Measurements from ENCODE around the gene C1orf159. TPM values are rescaled to one million over a fixed set of nuclear protein-coding genes. Genes with fewer than 3 reads are reported as not detected.

Gene C1orf159
- total RNA-seq, 1 experiment from 2014 or later = 8.2 TPM

DNA sequence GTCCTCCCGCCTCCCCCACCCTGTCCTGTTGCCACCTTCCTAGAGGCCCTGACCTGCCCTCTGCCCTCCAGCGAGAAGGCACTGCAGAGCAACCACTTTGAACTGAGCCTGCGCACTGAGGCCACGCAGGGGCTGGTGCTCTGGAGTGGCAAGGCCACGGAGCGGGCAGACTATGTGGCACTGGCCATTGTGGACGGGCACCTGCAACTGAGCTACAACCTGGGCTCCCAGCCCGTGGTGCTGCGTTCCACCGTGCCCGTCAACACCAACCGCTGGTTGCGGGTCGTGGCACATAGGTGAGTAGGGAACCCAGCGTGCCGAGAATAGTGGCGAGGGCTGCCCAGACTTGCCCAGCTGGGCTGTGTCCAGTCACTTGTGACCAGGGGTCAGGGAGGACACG is 62.2 kb downstream of the C1orf159 start:
- DNase-seq (ENCODE audit: low spot score) = no peak

GRCh38 chr1:1053022-1053421 is 62.9 kb downstream of the C1orf159 start:
- DNase-seq (ENCODE audit: low spot score) = no peak

DNA sequence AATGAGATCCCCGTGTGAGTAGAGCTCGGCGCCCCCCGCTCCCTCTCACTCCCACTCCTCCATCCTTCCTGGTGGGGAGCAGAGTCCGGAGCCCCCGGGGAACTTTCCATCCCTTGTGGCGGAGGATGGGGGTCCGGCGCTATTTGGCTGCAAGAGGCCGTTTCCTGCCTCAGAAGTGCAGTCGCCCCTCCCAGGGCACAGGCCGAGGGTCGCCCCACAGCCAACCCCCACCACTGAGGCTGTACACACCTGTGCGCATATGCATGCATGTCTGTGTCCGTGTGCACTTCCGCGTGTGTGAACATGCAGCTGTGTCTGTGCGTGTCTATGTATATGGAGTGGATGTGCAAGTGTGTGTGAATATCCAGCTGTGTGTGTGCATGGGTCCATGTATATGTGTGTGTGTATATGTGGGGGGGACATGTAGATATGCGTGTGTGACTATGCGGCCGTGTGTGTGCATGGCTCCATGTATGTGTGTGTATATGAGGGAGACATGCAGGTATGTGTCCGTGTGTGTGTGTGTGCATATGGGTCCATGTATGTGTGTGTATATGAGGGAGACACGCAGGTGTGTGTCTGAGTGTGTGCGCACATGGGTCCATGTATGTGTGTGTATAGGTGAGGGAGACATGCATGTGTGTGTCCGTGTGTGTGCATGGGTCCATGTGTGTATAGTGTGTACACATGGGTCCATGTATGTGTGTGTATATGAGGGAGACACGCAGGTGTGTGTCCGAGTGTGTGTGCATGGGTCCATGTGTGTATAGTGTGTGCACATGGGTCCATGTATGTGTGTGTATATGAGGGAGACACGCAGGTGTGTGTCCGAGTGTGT is 63.7 kb downstream of the C1orf159 start:
- no peak for DNase-seq (ENCODE audit: low spot score)

- DNase-seq (ENCODE audit: low spot score) = no peak
Observed at GRCh38 chr1:1051127-1051810, 64.6 kb downstream of the C1orf159 start.

DNA sequence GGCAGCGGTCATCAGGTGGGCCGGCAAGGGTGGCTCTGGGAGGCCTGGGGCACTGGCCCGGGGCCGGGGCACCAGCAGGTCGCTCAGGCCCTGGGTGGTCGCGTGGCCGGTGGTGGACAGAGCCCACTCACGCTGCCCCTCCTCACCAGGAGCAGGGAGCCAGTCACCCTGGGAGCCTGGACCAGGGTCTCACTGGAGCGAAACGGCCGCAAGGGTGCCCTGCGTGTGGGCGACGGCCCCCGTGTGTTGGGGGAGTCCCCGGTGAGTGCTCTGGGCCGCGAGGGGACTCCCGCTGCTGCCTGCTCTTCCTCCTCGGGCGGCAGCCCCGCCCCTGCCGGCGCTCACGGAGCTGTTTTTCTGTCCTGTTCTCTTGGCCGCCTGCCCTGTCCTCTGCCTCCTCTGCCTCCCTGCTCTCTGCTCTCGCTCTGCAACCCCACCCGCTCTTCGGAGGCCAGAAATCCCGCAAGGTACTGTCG is 65.3 kb downstream of the C1orf159 start:
- DNase-seq (ENCODE audit: low spot score) = no peak

- DNase-seq (ENCODE audit: low spot score) = no peak
Observed at GRCh38 chr1:1049318-1050165, 66.3 kb downstream of the C1orf159 start.

GRCh38 chr1:1048765-1049164 is 67.1 kb downstream of the C1orf159 start:
- no peak for DNase-seq (ENCODE audit: low spot score)

GRCh38 chr1:1047963-1048362 is 67.9 kb downstream of the C1orf159 start:
- no peak for DNase-seq (ENCODE audit: low spot score)

DNA sequence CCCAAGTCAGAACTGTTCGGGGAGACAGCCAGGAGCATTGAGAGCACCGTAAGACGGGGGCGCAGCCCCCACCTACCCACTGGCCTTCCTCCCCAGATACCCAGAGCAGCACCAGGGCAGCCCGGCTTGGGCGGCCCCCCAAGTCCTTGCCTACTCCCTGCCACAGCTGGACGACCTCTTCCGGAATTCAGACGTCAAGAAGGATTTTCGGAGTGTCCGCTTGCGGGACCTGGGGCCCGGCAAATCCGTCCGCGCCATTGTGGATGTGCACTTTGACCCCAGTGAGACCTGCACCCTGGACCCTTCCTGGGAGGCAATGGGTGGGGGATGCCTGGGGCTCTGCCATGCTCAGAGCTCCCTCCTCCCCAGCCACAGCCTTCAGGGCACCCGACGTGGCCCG is 68.5 kb downstream of the C1orf159 start:
- DNase-seq (ENCODE audit: low spot score) = no peak

DNA sequence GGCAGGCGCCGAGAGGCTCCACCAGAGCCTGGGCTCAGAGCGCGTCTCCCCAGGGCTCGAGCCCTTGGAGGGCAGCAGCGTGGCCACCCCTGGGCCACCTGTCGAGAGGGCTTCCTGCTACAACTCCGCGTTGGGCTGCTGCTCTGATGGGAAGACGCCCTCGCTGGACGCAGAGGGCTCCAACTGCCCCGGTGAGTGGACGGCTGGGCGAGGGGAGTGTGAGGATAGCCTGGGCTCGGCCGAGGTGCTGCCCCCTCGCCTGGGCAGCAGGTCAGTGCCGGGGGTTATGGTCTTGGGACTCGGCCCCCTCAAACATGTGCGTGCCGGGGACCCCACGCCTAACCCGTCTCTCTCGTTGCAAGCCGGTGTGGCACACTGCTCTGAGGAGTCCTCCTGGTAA is 69.1 kb downstream of the C1orf159 start:
- DNase-seq (ENCODE audit: low spot score) = no peak

- DNase-seq (ENCODE audit: low spot score) = no peak
Observed at GRCh38 chr1:1046243-1046642, 69.6 kb downstream of the C1orf159 start.

- no peak for DNase-seq (ENCODE audit: low spot score)
Observed at GRCh38 chr1:1045129-1045528, 70.8 kb downstream of the C1orf159 start.

GRCh38 chr1:1044455-1045078 is 71.3 kb downstream of the C1orf159 start:
- DNase-seq (ENCODE audit: low spot score) = no peak

DNA sequence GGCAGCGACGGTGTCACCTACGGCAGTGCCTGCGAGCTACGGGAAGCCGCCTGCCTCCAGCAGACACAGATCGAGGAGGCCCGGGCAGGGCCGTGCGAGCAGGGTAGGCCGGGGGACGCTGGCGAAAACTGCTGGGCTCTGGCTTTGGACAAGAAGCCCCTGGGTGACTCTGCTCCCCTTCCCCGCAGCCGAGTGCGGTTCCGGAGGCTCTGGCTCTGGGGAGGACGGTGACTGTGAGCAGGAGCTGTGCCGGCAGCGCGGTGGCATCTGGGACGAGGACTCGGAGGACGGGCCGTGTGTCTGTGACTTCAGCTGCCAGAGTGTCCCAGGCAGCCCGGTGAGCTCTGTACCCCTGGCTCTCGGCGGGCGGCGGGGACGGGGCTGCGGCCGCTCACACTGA is 72.0 kb downstream of the C1orf159 start:
- DNase-seq (ENCODE audit: low spot score) = no peak

DNA sequence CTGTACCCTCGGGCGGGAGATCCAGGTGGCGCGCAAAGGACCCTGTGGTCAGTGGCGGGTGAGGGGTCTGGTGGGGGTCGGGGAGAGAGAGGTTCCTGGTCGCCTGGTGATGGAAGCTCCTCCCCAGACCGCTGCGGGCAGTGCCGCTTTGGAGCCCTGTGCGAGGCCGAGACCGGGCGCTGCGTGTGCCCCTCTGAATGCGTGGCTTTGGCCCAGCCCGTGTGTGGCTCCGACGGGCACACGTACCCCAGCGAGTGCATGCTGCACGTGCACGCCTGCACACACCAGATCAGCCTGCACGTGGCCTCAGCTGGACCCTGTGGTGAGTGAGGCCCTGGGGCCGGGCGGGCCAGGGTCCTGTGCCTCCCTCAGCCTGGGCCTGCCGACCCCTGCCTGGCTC is 72.5 kb downstream of the C1orf159 start:
- DNase-seq (ENCODE audit: low spot score) = no peak

DNA sequence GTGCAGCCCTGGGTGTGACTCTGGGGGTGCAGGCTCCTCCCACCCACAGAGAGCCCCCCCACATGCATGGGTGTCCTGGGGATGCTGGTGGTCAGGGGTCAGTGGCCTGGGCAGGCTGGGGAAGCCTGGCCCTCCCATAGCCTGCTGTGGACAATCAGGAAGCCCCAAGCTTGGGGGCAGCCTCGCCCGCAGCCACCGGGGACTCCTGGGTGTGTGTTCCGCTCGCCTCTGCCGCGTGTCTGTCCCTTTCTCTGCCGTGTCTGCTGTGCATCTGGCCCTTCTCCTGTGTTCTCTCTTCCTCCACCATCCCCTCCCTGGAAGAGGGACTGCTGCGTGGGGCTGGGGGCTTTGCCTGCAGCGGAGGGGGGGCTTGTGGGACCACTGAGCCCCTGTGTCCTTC is 73.1 kb downstream of the C1orf159 start:
- no peak for DNase-seq (ENCODE audit: low spot score)

GRCh38 chr1:1041873-1042272 is 74.0 kb downstream of the C1orf159 start:
- DNase-seq (ENCODE audit: low spot score) = no peak

DNA sequence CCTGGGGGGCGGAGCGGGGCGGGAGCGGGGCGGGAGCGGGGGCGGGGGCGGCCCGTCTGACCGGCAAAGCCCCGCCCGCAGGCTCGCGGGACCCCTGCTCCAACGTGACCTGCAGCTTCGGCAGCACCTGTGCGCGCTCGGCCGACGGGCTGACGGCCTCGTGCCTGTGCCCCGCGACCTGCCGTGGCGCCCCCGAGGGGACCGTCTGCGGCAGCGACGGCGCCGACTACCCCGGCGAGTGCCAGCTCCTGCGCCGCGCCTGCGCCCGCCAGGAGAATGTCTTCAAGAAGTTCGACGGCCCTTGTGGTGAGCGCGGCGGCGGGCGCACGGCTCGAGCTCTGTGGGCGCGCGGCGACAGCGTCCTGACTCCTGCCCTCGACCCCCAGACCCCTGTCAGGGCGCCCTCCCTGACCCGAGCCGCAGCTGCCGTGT is 74.8 kb downstream of the C1orf159 start:
- DNase-seq (ENCODE audit: low spot score) = no peak

DNA sequence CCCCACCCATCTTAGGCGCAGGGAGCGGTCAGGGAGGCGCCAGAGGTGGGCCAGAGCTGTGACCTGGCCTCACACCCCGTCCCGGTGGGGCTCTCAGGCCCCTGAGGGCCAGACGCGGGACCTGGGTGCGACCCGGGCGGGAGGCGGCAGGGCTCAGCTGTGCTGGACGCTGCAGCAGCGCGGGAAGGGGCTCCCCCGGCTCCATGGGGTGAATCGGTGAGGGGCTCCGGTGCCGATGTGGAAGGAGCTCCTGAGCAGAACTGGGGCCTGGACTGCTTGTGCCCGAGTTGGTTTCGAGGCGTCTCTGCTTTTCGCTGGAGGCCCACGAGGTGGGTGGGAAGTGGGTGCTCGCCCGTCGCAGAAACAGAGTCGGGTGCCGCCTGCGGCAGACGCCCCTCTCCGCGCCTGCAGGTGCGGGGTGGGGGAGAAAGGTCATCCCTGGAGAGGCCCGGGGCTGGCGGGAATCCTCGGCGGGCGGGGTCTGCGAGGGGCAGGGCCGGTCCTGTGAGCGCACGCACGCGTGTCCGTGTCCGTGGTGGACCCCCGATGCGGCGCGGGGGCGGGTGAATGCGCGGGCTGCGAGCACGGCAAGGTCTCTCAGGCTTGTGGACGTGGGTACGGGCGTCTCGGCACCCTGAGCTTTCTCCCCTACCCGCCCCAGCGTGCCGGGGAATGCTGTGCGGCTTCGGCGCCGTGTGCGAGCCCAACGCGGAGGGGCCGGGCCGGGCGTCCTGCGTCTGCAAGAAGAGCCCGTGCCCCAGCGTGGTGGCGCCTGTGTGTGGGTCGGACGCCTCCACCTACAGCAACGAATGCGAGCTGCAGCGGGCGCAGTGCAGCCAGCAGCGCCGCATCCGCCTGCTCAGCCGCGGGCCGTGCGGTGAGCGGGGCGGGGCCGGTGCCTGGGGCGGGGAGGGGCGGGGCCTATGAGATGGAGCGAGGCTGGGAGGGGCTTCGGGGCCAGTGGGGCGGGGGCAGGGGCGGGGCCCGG is 75.6 kb downstream of the C1orf159 start:
- DNase-seq (ENCODE audit: low spot score) = no peak

DNA sequence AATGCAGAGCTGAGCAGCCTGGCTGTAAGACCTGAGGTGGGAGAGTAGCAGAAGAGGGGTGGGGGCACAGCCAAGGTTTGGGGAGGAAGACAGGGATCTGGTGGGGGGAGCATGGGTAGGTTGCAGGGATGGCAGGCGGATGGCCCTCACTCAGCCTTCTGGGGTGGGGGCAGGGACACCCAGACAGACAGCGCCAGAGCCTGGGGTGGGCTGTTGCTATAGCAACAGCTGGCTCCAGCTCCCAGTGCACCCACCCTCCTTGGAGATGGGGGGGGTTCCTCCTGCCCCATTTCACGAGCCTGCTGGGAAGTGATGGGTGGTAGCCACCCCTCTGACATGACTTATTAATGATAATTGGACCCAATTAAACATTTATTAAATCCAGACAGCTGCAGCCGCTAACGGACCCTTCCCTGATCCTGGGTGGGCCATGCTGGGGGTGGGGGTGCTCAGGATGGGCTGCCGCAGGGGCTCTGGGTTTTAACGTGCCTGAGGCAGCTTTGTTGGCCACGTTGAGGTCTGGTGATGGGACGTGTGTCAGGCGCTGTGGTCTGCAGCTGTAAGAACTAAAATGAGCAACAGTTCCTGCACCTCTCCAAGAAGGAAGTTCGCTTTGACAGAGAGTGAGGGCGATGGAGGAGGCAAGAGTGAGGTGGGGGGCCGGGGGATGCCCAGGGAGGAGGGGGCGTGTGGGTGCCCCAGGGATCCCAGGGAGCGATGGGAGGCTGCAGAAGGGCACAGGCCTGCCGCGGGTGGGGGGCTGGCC is 76.6 kb downstream of the C1orf159 start:
- no peak for DNase-seq (ENCODE audit: low spot score)
